HEK293 (cell line): ENCODE measurements around the gene SH2B3.

Experiments
- GLIS1 ChIP-seq: fragments of 450-650 bp; formaldehyde crosslinking; IDR thresholded peaks from 2 replicates; pipeline ENCODE4 v1.5.1; 2016; ENCODE audit warnings: missing biosample characterization, missing genetic modification characterization
- KLF16 ChIP-seq: fragments of 450-650 bp; formaldehyde crosslinking; IDR thresholded peaks from 2 replicates; pipeline ENCODE4 v1.5.1; 2017; ENCODE audit warnings: missing biosample characterization, missing genetic modification characterization
- KLF7 ChIP-seq: fragments of 450-650 bp; formaldehyde crosslinking; IDR thresholded peaks from 2 replicates; pipeline ENCODE4 v1.5.1; 2016; ENCODE audit warnings: missing biosample characterization, missing genetic modification characterization, borderline replicate concordance
- KLF9 ChIP-seq: fragments of 450-650 bp; formaldehyde crosslinking; IDR thresholded peaks from 2 replicates; pipeline ENCODE4 v1.5.1; 2016; ENCODE audit warnings: missing biosample characterization, missing genetic modification characterization, low read depth
- SP2 ChIP-seq: fragments of 450-650 bp; formaldehyde crosslinking; IDR thresholded peaks from 2 replicates; pipeline ENCODE4 v1.5.1; 2016; ENCODE audit warnings: missing biosample characterization, missing genetic modification characterization
- SP3 ChIP-seq: fragments of 450-650 bp; formaldehyde crosslinking; IDR thresholded peaks from 2 replicates; pipeline ENCODE4 v1.5.1; 2016; ENCODE audit warnings: missing biosample characterization, missing genetic modification characterization
- ZBTB1 ChIP-seq: fragments of 450-650 bp; formaldehyde crosslinking; IDR thresholded peaks from 2 replicates; pipeline ENCODE4 v1.5.1; 2016; ENCODE audit warnings: missing biosample characterization, missing genetic modification characterization
- ZBTB17 ChIP-seq: fragments of 450-650 bp; formaldehyde crosslinking; IDR thresholded peaks from 2 replicates; pipeline ENCODE4 v1.5.1; 2016; ENCODE audit warnings: missing biosample characterization, missing genetic modification characterization
- ZBTB21 ChIP-seq: fragments of 450-650 bp; formaldehyde crosslinking; IDR thresholded peaks from 2 replicates; pipeline ENCODE4 v1.5.1; 2017; ENCODE audit warnings: missing biosample characterization, missing genetic modification characterization
- ZFP41 ChIP-seq: fragments of 450-650 bp; formaldehyde crosslinking; IDR thresholded peaks from 2 replicates; pipeline ENCODE4 v1.5.1; 2016; ENCODE audit warnings: missing biosample characterization, missing genetic modification characterization, borderline replicate concordance
- ZFP69B ChIP-seq: fragments of 450-650 bp; formaldehyde crosslinking; IDR thresholded peaks from 2 replicates; pipeline ENCODE4 v1.5.1; 2016; ENCODE audit warnings: missing biosample characterization, missing genetic modification characterization
- ZNF155 ChIP-seq: fragments of 450-650 bp; formaldehyde crosslinking; IDR thresholded peaks from 2 replicates; pipeline ENCODE4 v1.5.1; 2016; ENCODE audit warnings: missing biosample characterization, missing genetic modification characterization
- ZNF174 ChIP-seq: fragments of 450-650 bp; formaldehyde crosslinking; IDR thresholded peaks from 2 replicates; pipeline ENCODE4 v1.5.0; 2017; ENCODE audit warnings: missing biosample characterization, mild to moderate bottlenecking, missing genetic modification characterization
- ZNF2 ChIP-seq: fragments of 450-650 bp; formaldehyde crosslinking; IDR thresholded peaks from 2 replicates; pipeline ENCODE4 v1.5.1; 2016; ENCODE audit warnings: missing biosample characterization, missing genetic modification characterization
- ZNF335 ChIP-seq: fragments of 450-650 bp; formaldehyde crosslinking; conservative IDR thresholded peaks from 2 replicates; pipeline ENCODE4 v1.5.1; 2016; ENCODE audit warnings: missing biosample characterization, missing genetic modification characterization
- ZNF514 ChIP-seq: fragments of 450-650 bp; formaldehyde crosslinking; IDR thresholded peaks from 2 replicates; pipeline ENCODE4 v1.5.1; 2016; ENCODE audit warnings: missing biosample characterization, missing genetic modification characterization
- ZNF561 ChIP-seq: fragments of 450-650 bp; IDR thresholded peaks from 2 replicates; pipeline ENCODE4 v1.5.1; 2018; ENCODE audit warnings: missing biosample characterization, missing genetic modification characterization, borderline replicate concordance
- ZNF623 ChIP-seq: fragments of 450-650 bp; formaldehyde crosslinking; IDR thresholded peaks from 2 replicates; pipeline ENCODE4 v1.5.1; 2016; ENCODE audit warnings: missing biosample characterization, missing genetic modification characterization
- ZNF660 ChIP-seq: fragments of 450-650 bp; IDR thresholded peaks from 2 replicates; pipeline ENCODE4 v1.5.1; 2018; ENCODE audit warnings: missing biosample characterization, mild to moderate bottlenecking, missing genetic modification characterization
- ZNF747 ChIP-seq: fragments of 450-650 bp; formaldehyde crosslinking; IDR thresholded peaks from 2 replicates; pipeline ENCODE4 v1.5.1; 2016; ENCODE audit warnings: missing biosample characterization, missing genetic modification characterization
- ZNF785 ChIP-seq: fragments of 450-650 bp; formaldehyde crosslinking; IDR thresholded peaks from 2 replicates; pipeline ENCODE4 v1.5.1; 2016; ENCODE audit warnings: missing biosample characterization, missing genetic modification characterization
- ZNF791 ChIP-seq: fragments of 450-650 bp; formaldehyde crosslinking; IDR thresholded peaks from 2 replicates; pipeline ENCODE4 v1.5.1; 2016; ENCODE audit warnings: missing biosample characterization, missing genetic modification characterization
- ZNF837 ChIP-seq: fragments of 450-650 bp; formaldehyde crosslinking; IDR thresholded peaks from 2 replicates; pipeline ENCODE4 v1.5.1; 2016; ENCODE audit warnings: missing biosample characterization, missing genetic modification characterization
- ZSCAN30 ChIP-seq: fragments of 450-650 bp; IDR thresholded peaks from 2 replicates; pipeline ENCODE4 v1.5.1; 2018; ENCODE audit warnings: missing biosample characterization, mild to moderate bottlenecking, missing genetic modification characterization, moderate library complexity
- TF ChIP-seq, protein P1 (sequence below): fragments of 450-650 bp; formaldehyde crosslinking; IDR thresholded peaks from 2 replicates; pipeline ENCODE4 v1.5.1; 2016; ENCODE audit warnings: missing biosample characterization, missing genetic modification characterization
- TF ChIP-seq, protein P2 (sequence below): fragments of 450-650 bp; formaldehyde crosslinking; IDR thresholded peaks from 2 replicates; pipeline ENCODE4 v1.5.1; 2016; ENCODE audit warnings: missing biosample characterization, missing genetic modification characterization
- TF ChIP-seq, protein P3 (sequence below): fragments of 450-650 bp; formaldehyde crosslinking; IDR thresholded peaks from 2 replicates; pipeline ENCODE4 v1.5.1; 2016; ENCODE audit warnings: missing biosample characterization, missing genetic modification characterization
- TF ChIP-seq, protein P4 (sequence below): fragments of 450-650 bp; formaldehyde crosslinking; IDR thresholded peaks from 2 replicates; pipeline ENCODE4 v1.5.1; 2016; ENCODE audit warnings: missing biosample characterization, missing genetic modification characterization, borderline replicate concordance
- TF ChIP-seq, protein P5 (sequence below): fragments of 450-650 bp; formaldehyde crosslinking; IDR thresholded peaks from 2 replicates; pipeline ENCODE4 v1.5.1; 2017; ENCODE audit warnings: missing biosample characterization, missing genetic modification characterization

The SH2B3 gene

DNA sequence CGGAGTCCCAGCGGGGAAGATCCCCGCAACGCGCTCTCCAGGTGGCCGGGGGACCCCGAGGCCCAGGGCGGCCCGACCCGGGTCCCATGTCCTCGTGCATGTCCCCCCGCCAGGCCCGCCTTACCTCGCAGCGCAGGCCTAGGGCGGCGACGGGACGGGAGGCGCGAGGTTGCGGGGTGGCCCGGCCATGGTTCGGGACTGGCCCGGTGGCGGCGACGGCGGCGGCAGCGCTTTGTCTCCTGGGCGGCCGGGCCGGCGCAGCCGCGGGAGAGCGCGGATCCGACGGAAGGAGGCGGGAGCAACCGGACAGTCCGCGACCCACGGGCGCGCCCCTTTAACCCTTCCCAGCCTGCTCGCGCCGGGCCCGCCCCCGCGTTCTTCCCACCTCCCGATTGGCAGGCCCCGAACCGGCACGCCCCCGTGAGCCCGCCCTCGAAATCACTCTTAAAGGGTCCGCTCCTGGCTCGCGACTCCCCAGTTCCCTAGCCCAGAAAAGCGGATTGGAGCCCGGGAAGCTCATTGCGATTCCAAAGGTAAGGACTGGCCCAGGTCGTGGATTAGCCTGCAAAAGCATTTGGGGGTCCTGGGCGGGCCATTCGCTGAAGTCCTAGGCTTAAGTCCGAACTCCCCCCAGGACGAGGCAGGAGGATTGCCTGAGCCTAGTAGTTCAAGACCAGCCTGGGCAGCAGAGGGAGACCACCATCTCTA lies 36.8 kb upstream of the SH2B3 start, which contains the start of gene PHETA1 (continued):
- TF ChIP-seq ZNF791 (tag by site-specific recombination) (no peak), ZNF335 (tag by site-specific recombination) (peak; percentile 65), ZNF837 (tag by site-specific recombination) (no peak), ZNF174 (no peak), ZNF660 (tag by site-specific recombination) (peak; percentile 44; the same call in 1 of the 2 replicates), ZBTB17 (tag by site-specific recombination) (peak; percentile 61; the same call in 1 of the 2 replicates), ZNF747 (no peak), KLF9 (tag by site-specific recombination) (peak; percentile 96), KLF7 (tag by site-specific recombination) (no peak), ZNF514 (tag by site-specific recombination) (no peak), ZFP69B (tag by site-specific recombination) (peak; percentile 97), ZNF561 (peak; percentile 84; the same call in 1 of the 2 replicates), ZFP41 (tag by site-specific recombination) (no peak), SP2 (tag by site-specific recombination) (peak; percentile 94), ZNF623 (tag by site-specific recombination) (no peak), ZNF2 (tag by site-specific recombination) (no peak), GLIS1 (tag by site-specific recombination) (peak; percentile 62; the same call in 1 of the 2 replicates), ZBTB21 (tag by site-specific recombination) (no peak), ZNF155 (tag by site-specific recombination) (no peak), ZBTB1 (tag by site-specific recombination) (no peak), ZSCAN30 (peak; percentile 8; the same call in 1 of the 2 replicates), KLF16 (tag by site-specific recombination) (peak; percentile 90), ZNF785 (tag by site-specific recombination) (0 out of 2 replicates have a peak, but pooled peaks have one; percentile 20), SP3 (tag by site-specific recombination) (peak; percentile 94)
- TF ChIP-seq, protein P1, sequence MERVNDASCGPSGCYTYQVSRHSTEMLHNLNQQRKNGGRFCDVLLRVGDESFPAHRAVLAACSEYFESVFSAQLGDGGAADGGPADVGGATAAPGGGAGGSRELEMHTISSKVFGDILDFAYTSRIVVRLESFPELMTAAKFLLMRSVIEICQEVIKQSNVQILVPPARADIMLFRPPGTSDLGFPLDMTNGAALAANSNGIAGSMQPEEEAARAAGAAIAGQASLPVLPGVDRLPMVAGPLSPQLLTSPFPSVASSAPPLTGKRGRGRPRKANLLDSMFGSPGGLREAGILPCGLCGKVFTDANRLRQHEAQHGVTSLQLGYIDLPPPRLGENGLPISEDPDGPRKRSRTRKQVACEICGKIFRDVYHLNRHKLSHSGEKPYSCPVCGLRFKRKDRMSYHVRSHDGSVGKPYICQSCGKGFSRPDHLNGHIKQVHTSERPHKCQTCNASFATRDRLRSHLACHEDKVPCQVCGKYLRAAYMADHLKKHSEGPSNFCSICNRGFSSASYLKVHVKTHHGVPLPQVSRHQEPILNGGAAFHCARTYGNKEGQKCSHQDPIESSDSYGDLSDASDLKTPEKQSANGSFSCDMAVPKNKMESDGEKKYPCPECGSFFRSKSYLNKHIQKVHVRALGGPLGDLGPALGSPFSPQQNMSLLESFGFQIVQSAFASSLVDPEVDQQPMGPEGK (tag by site-specific recombination): peak; percentile 72
- TF ChIP-seq, protein P2, sequence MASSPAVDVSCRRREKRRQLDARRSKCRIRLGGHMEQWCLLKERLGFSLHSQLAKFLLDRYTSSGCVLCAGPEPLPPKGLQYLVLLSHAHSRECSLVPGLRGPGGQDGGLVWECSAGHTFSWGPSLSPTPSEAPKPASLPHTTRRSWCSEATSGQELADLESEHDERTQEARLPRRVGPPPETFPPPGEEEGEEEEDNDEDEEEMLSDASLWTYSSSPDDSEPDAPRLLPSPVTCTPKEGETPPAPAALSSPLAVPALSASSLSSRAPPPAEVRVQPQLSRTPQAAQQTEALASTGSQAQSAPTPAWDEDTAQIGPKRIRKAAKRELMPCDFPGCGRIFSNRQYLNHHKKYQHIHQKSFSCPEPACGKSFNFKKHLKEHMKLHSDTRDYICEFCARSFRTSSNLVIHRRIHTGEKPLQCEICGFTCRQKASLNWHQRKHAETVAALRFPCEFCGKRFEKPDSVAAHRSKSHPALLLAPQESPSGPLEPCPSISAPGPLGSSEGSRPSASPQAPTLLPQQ (tag by site-specific recombination): peak; percentile 99
- TF ChIP-seq, protein P3, sequence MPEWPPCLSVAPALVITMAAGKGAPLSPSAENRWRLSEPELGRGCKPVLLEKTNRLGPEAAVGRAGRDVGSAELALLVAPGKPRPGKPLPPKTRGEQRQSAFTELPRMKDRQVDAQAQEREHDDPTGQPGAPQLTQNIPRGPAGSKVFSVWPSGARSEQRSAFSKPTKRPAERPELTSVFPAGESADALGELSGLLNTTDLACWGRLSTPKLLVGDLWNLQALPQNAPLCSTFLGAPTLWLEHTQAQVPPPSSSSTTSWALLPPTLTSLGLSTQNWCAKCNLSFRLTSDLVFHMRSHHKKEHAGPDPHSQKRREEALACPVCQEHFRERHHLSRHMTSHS: no peak
- TF ChIP-seq, protein P4, sequence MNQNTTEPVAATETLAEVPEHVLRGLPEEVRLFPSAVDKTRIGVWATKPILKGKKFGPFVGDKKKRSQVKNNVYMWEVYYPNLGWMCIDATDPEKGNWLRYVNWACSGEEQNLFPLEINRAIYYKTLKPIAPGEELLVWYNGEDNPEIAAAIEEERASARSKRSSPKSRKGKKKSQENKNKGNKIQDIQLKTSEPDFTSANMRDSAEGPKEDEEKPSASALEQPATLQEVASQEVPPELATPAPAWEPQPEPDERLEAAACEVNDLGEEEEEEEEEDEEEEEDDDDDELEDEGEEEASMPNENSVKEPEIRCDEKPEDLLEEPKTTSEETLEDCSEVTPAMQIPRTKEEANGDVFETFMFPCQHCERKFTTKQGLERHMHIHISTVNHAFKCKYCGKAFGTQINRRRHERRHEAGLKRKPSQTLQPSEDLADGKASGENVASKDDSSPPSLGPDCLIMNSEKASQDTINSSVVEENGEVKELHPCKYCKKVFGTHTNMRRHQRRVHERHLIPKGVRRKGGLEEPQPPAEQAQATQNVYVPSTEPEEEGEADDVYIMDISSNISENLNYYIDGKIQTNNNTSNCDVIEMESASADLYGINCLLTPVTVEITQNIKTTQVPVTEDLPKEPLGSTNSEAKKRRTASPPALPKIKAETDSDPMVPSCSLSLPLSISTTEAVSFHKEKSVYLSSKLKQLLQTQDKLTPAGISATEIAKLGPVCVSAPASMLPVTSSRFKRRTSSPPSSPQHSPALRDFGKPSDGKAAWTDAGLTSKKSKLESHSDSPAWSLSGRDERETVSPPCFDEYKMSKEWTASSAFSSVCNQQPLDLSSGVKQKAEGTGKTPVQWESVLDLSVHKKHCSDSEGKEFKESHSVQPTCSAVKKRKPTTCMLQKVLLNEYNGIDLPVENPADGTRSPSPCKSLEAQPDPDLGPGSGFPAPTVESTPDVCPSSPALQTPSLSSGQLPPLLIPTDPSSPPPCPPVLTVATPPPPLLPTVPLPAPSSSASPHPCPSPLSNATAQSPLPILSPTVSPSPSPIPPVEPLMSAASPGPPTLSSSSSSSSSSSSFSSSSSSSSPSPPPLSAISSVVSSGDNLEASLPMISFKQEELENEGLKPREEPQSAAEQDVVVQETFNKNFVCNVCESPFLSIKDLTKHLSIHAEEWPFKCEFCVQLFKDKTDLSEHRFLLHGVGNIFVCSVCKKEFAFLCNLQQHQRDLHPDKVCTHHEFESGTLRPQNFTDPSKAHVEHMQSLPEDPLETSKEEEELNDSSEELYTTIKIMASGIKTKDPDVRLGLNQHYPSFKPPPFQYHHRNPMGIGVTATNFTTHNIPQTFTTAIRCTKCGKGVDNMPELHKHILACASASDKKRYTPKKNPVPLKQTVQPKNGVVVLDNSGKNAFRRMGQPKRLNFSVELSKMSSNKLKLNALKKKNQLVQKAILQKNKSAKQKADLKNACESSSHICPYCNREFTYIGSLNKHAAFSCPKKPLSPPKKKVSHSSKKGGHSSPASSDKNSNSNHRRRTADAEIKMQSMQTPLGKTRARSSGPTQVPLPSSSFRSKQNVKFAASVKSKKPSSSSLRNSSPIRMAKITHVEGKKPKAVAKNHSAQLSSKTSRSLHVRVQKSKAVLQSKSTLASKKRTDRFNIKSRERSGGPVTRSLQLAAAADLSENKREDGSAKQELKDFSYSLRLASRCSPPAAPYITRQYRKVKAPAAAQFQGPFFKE (tag by site-specific recombination): no peak
- TF ChIP-seq, protein P5, sequence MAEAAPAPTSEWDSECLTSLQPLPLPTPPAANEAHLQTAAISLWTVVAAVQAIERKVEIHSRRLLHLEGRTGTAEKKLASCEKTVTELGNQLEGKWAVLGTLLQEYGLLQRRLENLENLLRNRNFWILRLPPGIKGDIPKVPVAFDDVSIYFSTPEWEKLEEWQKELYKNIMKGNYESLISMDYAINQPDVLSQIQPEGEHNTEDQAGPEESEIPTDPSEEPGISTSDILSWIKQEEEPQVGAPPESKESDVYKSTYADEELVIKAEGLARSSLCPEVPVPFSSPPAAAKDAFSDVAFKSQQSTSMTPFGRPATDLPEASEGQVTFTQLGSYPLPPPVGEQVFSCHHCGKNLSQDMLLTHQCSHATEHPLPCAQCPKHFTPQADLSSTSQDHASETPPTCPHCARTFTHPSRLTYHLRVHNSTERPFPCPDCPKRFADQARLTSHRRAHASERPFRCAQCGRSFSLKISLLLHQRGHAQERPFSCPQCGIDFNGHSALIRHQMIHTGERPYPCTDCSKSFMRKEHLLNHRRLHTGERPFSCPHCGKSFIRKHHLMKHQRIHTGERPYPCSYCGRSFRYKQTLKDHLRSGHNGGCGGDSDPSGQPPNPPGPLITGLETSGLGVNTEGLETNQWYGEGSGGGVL (tag by site-specific recombination): no peak; the same call in 1 of the 2 replicates
